K562 (cell line): ENCODE results near the gene CNN3. TPM values are rescaled to one million over a fixed set of nuclear protein-coding genes. Genes with fewer than 3 reads are reported as not detected.

ENCODE experiments used
- ATAC-seq: fragments of 200-7000 bp; cut with Tn5 transposase; 3 replicates; pipeline ENCODE4 v1.9.1; 2020; ENCODE audit warnings: moderate library complexity
- BruUV-seq: library from RNA; stranded (reverse); fragments of 400-500 nt; replicated peaks from 2 replicates; lab custom pipeline; 2021; lab: Mats Ljungman, UMichigan
- CTCF ChIA-PET: fragments of 300-600 bp; formaldehyde crosslinking; extraction: SDS; loops from one replicate; lab custom pipeline; 2021; ENCODE audit warnings: low intra/inter-chr PET ratio; lab: Yijun Ruan, JAX
- POLR2A ChIA-PET: fragments of 300-600, 350-650 bp; sonication (Branson Sonifier 250); formaldehyde crosslinking; extraction: SDS; loops from one replicate; lab custom pipeline; 2021; ENCODE audit warnings: antibody characterized with exemption, inconsistent platforms; lab: Yijun Ruan, JAX
- DNase-seq, 4 experiments: peaks; one replicate each; pipeline versions ENCODE4 v3.0.0 to v3.0.0-alpha.2; 2011 to 2018; ENCODE audit warnings: low spot score in 3 of 4, mixed read lengths in 3 of 4; ENCODE audit errors: extremely low read depth in 1 of 4
- FAIRE-seq: peaks from 2 replicates; lab custom pipeline; 2011; peaks lifted over from hg19 to GRCh38; lab: Jason Lieb, UNC
- H2AFZ ChIP-seq: 2 replicates; pipeline ENCODE4 v1.6.0; 2011; ENCODE audit warnings: low read depth, low read length, control low read depth, inconsistent platforms
- H3K27ac ChIP-seq: fragments of 200-600 bp; 3 replicates; pipeline ENCODE4 v1.8.0; 2011; ENCODE audit warnings: low read depth, mild to moderate bottlenecking, control low read depth, inconsistent platforms, low read length, moderate library complexity, mixed read lengths; ENCODE audit errors: extremely low read depth
- H3K27me3 ChIP-seq, 2 experiments: fragments of 300-600 bp in 1 of 2; 2 replicates in 1 of 2; 3 replicates in 1 of 2; pipeline versions ENCODE4 v1.6.0 to v1.8.0; 2011; ENCODE audit warnings: inconsistent platforms in 2 of 2, low read length in 2 of 2, mild to moderate bottlenecking in 1 of 2, mixed read lengths in 1 of 2, moderate library complexity in 1 of 2; ENCODE audit not compliant: control insufficient read depth in 2 of 2, insufficient read depth in 2 of 2
- H3K36me3 ChIP-seq: fragments of 300-600 bp; 3 replicates; pipeline ENCODE4 v1.8.0; 2011; ENCODE audit warnings: mild to moderate bottlenecking, low read length, inconsistent platforms; ENCODE audit not compliant: control insufficient read depth, insufficient read depth
- H3K4me1 ChIP-seq, 2 experiments: fragments of 200-600 bp in 1 of 2; replicated peaks in 1 of 2; 2 replicates in 1 of 2; 3 replicates in 1 of 2; pipeline versions ENCODE4 v1.5.1 to v1.8.0; 2011; ENCODE audit warnings: inconsistent platforms in 2 of 2, low read length in 2 of 2, mild to moderate bottlenecking in 1 of 2, mixed read lengths in 1 of 2, moderate library complexity in 1 of 2; ENCODE audit not compliant: control insufficient read depth in 2 of 2, insufficient read depth in 2 of 2
- H3K4me2 ChIP-seq: 2 replicates; pipeline ENCODE4 v1.6.1; 2011; ENCODE audit warnings: low read length, control low read depth, inconsistent platforms, mixed read lengths; ENCODE audit not compliant: insufficient read depth
- H3K4me3 ChIP-seq: fragments of 200-600 bp; sonication (generic), shearing (Covaris generic); 2 replicates; pipeline ENCODE4 v1.5.1; 2016; ENCODE audit warnings: control low read depth, inconsistent platforms
- H3K79me2 ChIP-seq: fragments of 200-600 bp; 3 replicates; pipeline ENCODE4 v1.8.0; 2011; ENCODE audit warnings: low read length, inconsistent platforms; ENCODE audit not compliant: control insufficient read depth, insufficient read depth
- H3K9ac ChIP-seq, 2 experiments: 2 replicates each; pipeline versions ENCODE4 v1.6.0 to v1.6.1; 2011; ENCODE audit warnings: low read depth in 2 of 2, low read length in 2 of 2, control low read depth in 1 of 2, inconsistent platforms in 1 of 2, mild to moderate bottlenecking in 1 of 2, mixed read lengths in 1 of 2; ENCODE audit not compliant: insufficient read depth in 1 of 2
- H3K9me1 ChIP-seq: one replicate; pipeline ENCODE4 v1.6.0; 2011; ENCODE audit warnings: inconsistent platforms, mild to moderate bottlenecking, low read length, moderate library complexity; ENCODE audit not compliant: control insufficient read depth, insufficient read depth
- H3K9me3 ChIP-seq: replicated peaks from 2 replicates; pipeline ENCODE4 v1.5.1; 2011; ENCODE audit warnings: low read depth, low read length, inconsistent platforms; ENCODE audit not compliant: control insufficient read depth, insufficient read depth
- H4K20me1 ChIP-seq: replicated peaks from 2 replicates; pipeline ENCODE4 v1.6.1; 2011; ENCODE audit warnings: low read length, inconsistent platforms, mixed read lengths; ENCODE audit not compliant: control insufficient read depth, insufficient read depth
- BRD9 ChIP-seq: fragments of 450-650 bp; IDR thresholded peaks from 2 replicates; pipeline ENCODE4 v1.6.1; 2018; ENCODE audit warnings: low read depth; ENCODE audit not compliant: partially characterized antibody
- BRF2 ChIP-seq: IDR thresholded peaks from 3 replicates; pipeline ENCODE4 v1.6.1; 2011; ENCODE audit warnings: borderline replicate concordance, mild to moderate bottlenecking; ENCODE audit not compliant: insufficient read length, insufficient read depth
- CGGBP1 ChIP-seq: fragments of 250-450 bp; sonication (Bioruptor Pico); IDR thresholded peaks from 2 replicates; pipeline ENCODE4 v1.9.0; 2021; ENCODE audit warnings: mild to moderate bottlenecking
- GABPB1 ChIP-seq: sonication (generic); formaldehyde crosslinking; IDR thresholded peaks from 2 replicates; pipeline ENCODE4 v1.8.0; 2022; ENCODE audit warnings: mild to moderate bottlenecking, missing genetic modification reagents
- HSF4 ChIP-seq: fragments of 250-450 bp; sonication (Bioruptor Pico); IDR thresholded peaks from 2 replicates; pipeline ENCODE4 v2.1.2; 2022; ENCODE audit warnings: mild to moderate bottlenecking, moderate library complexity, borderline replicate concordance
- JUN ChIP-seq, 2 experiments: sonication (generic) in 1 of 2; formaldehyde crosslinking in 1 of 2; IDR thresholded peaks; 2 replicates each; pipeline versions ENCODE4 v1.6.1 to v1.8.0; 2012 to 2022; ENCODE audit warnings: borderline replicate concordance in 2 of 2, mild to moderate bottlenecking in 2 of 2, improper control_type of control experiment in 1 of 2, low read depth in 1 of 2, low read length in 1 of 2, missing genetic modification reagents in 1 of 2
- KAT2B ChIP-seq: IDR thresholded peaks from one replicate; pipeline ENCODE4 v1.6.1; 2012; ENCODE audit warnings: low read depth, mild to moderate bottlenecking, control low read depth, inconsistent platforms, low read length, moderate library complexity
- KLF10 ChIP-seq: fragments of 250-450 bp; sonication (Bioruptor Pico); IDR thresholded peaks from 2 replicates; pipeline ENCODE4 v1.6.1; 2021; ENCODE audit warnings: matching md5 sums
- KLF16 ChIP-seq: IDR thresholded peaks from 2 replicates; pipeline ENCODE4 v1.6.1; 2016; ENCODE audit warnings: antibody characterized with exemption
- MLLT1 ChIP-seq, 2 experiments: fragments of 450-650 bp; IDR thresholded peaks; 2 replicates each; pipeline ENCODE4 v1.6.1; 2016
- SP2 ChIP-seq: IDR thresholded peaks from 2 replicates; pipeline ENCODE4 v1.6.1; 2011; ENCODE audit warnings: mild to moderate bottlenecking, low read depth, low read length, moderate library complexity; ENCODE audit not compliant: poor library complexity, severe bottlenecking; ENCODE audit errors: extremely low read depth
- SREBF1 ChIP-seq: fragments of 150-350 bp; IDR thresholded peaks from 2 replicates; pipeline ENCODE4 v1.6.1; 2014; ENCODE audit warnings: antibody characterized with exemption, low read depth, low read length, borderline replicate concordance
- TFAM ChIP-seq: fragments of 250-450 bp; sonication (Bioruptor Pico); conservative IDR thresholded peaks from 2 replicates; pipeline ENCODE4 v1.5.0; 2021; ENCODE audit warnings: mild to moderate bottlenecking, moderate library complexity
- ZNF232 ChIP-seq: sonication (generic); formaldehyde crosslinking; IDR thresholded peaks from 2 replicates; pipeline ENCODE4 v1.8.0; 2022; ENCODE audit warnings: mild to moderate bottlenecking, missing genetic modification reagents
- ZNF449 ChIP-seq: fragments of 250-450 bp; sonication (Bioruptor Pico); IDR thresholded peaks from 2 replicates; pipeline ENCODE4 v1.8.0; 2022; ENCODE audit warnings: moderate library complexity, mild to moderate bottlenecking, inconsistent platforms
- WGBS: fragments of 100-300 bp; shearing (Covaris generic); methylation state at CpG from one replicate; pipeline ENCODE4 v1.1.6; 2016; ENCODE audit warnings: low coverage, mixed read lengths; ENCODE audit not compliant: insufficient coverage; ENCODE audit errors: missing lambda C conversion rate; 5-methylcytosine and 5-hydroxymethylcytosine counted together
- in situ Hi-C: fragments of 300-500 bp; cut with MboI; formaldehyde crosslinking; loops from 4 replicates; pipeline ENCODE4 v1.15.0; 2018; ENCODE audit warnings: inconsistent platforms, mixed read lengths
- intact Hi-C: fragments of 100-400 bp; cut with micrococcal nuclease; formaldehyde crosslinking; loops from 2 replicates; pipeline ENCODE4 v1.14.2; 2022
- polyA plus RNA-seq, 8 experiments: library from polyadenylated mRNA; depleted of rRNA in 4 of 8; stranded (reverse) in 5 of 8; unstranded in 3 of 8; fragments of >200 nt; fragmentation: Nextera tagmentation in 2 of 8; fragmentation: Illumina TruSeq in 1 of 8; extraction: Ambion mirVana in 2 of 8; extraction: Trizol in 1 of 8; gene quantifications; 2 replicates each; pipeline versions ENCODE4 v1.2.1 to v1.2.3, GENCODE V29; 2011 to 2014; ENCODE audit warnings: inconsistent platforms in 1 of 8, missing spikeins in 1 of 8
- total RNA-seq, 7 experiments: library from RNA; depleted of rRNA in 6 of 7; stranded (reverse); fragments of >200 nt in 6 of 7; fragmentation: Illumina TruSeq in 2 of 7; extraction: Trizol in 2 of 7; gene quantifications; 2 replicates each; pipeline versions ENCODE4 v1.2.1 to v1.2.3, GENCODE V29; 2011 to 2021; ENCODE audit warnings: low replicate concordance in 1 of 7

Gene CNN3
- total and polyA plus RNA-seq, 9 of the 15 experiments (the other 6 are each of a cell fraction or from before 2014, with no cell fraction given): 0.06 to 0.62 (median 0.18) TPM; not detected in 4

GRCh38 chr1:94908965-94909364, 17.9 kb downstream of the CNN3 start:
- Histone ChIP-seq H3K9me1 (no peaks in the 10 kb centered on the region), H2AFZ (no peak overlapping the region), H3K9ac (no peak overlapping the region), H3K4me2 (no peak overlapping the region), H3K36me3 (no peaks in the 10 kb centered on the region)
- POLR2A ChIA-PET: no interaction called here
- ATAC-seq: no peak
- BruUV-seq: no TSS peak
- WGBS: 3% methylated on average over 2 of the region's 2 CpGs
- TF ChIP-seq ZNF449: no peak
- no peak for TF ChIP-seq SREBF1
- no peak for TF ChIP-seq KAT2B
- no peak for TF ChIP-seq SP2
- no peak for TF ChIP-seq HSF4 (CRISPR knock-in tag)
- TF ChIP-seq MLLT1 (IDR thresholded peaks at IDR 0.05): no peak
- no peak for TF ChIP-seq TFAM (CRISPR knock-in tag)
- TF ChIP-seq JUN (IDR thresholded peaks at IDR 0.05; ENCODE audit: borderline replicate concordance, low read depth, low read length): no peak
- no peak for TF ChIP-seq JUN (CRISPR knock-in tag; IDR thresholded peaks at IDR 0.05; ENCODE audit: borderline replicate concordance)
- TF ChIP-seq BRD9: no peak
- TF ChIP-seq GABPB1 (CRISPR knock-in tag): no peak
- no peak for TF ChIP-seq CGGBP1 (CRISPR knock-in tag)
- no peak for TF ChIP-seq KLF16
- no peak for TF ChIP-seq ZNF232 (CRISPR knock-in tag)
- TF ChIP-seq BRF2: no peak
- no peak for TF ChIP-seq KLF10 (CRISPR knock-in tag)
- TF ChIP-seq, all 486 proteins: peak for 0
- no peaks in the 10 kb centered on the region; a peak in 1 of 5 replicates for H3K4me1 ChIP-seq
- peaks cover 9 to 29% of the 10 kb centered on the region in 2 experiments; a peak in 4 of 5 replicates for H3K27me3 ChIP-seq
- in situ Hi-C loops: no loop called here
- CTCF ChIA-PET: interaction anchor here (0.7 kb wide), 1 partner anchor 11 kb away, joined by 6 read pairs; no protein-coding TSS in a partner anchor
- H3K79me2 ChIP-seq: no peaks in the 10 kb centered on the region
- no peak overlapping the region for H3K27ac ChIP-seq
- FAIRE-seq (no peak), DNase-seq (no peak)
- no peaks in the 10 kb centered on the region for H3K9me3 ChIP-seq
- no peaks in the 10 kb centered on the region for H4K20me1 ChIP-seq
- intact Hi-C loops: no loop called here
- H3K4me3 ChIP-seq: no peak overlapping the region
